ENCODE results near the gene SALL1. TPM values are rescaled to one million over a fixed set of nuclear protein-coding genes. Genes with fewer than 3 reads are reported as not detected.

SALL1 gene
- polyA plus RNA-seq, 1 donor from 2014 or later = 0.22 TPM

DNA sequence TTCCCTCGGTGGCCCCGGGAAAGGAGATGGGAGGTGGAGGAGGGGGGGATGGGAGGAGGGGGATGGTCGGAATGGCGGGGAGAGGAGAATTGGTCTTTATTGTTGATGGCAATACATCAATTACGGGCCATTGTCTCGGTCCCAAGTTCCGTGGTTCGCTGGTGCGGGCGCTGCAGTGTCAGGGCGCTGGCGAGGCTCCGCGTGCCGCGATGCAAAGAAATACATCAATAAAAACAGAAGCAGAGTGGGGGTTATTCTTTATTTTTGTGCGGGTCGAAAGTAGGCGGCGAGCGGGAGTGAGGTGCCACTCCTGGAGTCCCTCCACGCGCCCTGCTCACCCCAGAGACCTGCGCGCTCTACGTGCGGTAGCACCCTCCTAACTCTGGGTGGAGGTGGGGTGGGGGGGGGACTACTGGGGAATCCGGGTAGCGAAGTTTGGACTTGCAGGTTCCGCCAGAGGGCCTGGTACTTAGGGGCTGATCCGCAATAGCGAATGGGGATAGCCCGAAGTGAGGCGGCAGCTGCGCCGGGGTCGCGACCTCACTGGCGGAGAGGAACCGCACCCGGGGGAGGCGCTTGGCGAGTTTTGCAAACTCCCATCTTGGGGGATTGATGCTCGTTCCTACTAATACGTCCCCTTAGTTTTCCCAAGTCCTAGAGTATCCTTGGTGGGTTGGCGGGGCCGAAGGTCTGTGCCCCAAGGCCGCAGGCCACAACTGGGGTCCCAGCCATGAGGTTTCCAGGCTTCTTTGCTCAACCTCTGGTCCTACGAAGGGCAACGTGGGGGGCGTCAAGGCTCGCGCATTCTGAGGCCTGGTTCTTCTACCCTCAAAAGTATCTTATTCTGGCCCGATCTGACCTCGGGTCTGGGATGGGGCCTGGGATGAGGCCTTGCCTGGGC is 3.5 kb upstream of the SALL1 start:
- Histone ChIP-seq H3K9me2 (ENCODE audit: insufficient read depth, low read length) (no peaks in the 10 kb centered on the region), H3K79me2 (replicated peaks; ENCODE audit: insufficient read depth, low read length) (peaks cover 15% of the 10 kb centered on the region), H3K4me3 (ENCODE audit: low read length) (no peak overlapping the region), H3K4me2 (ENCODE audit: low read length) (no peak overlapping the region), H3K27ac (ENCODE audit: low read length) (no peak overlapping the region), H3F3A (ENCODE audit: insufficient read depth, low read length, poor library complexity, severe bottlenecking) (no peaks in the 10 kb centered on the region), H3K9ac (ENCODE audit: low read length) (no peak overlapping the region), H2AFZ (ENCODE audit: low read depth, low read length) (no peak overlapping the region), H3K9me3 (ENCODE audit: low read length) (no peaks in the 10 kb centered on the region), H3K27me3 (ENCODE audit: insufficient read depth, low read depth, low read length) (peaks cover 78% of the 10 kb centered on the region), H4K20me1 (ENCODE audit: insufficient read depth) (no peaks in the 10 kb centered on the region), H3K36me3 (ENCODE audit: insufficient read depth, low read length) (no peaks in the 10 kb centered on the region)
- TF ChIP-seq SMC3 (conservative IDR thresholded peaks at IDR 0.05; ENCODE audit: poor library complexity) = no peak
- no peak for TF ChIP-seq MXI1 (conservative IDR thresholded peaks at IDR 0.05; ENCODE audit: poor library complexity, severe bottlenecking)
- no peak for TF ChIP-seq TAF1 (IDR thresholded peaks at IDR 0.05; ENCODE audit: low read depth)
- TF ChIP-seq EZH2 (IDR thresholded peaks at IDR 0.05; ENCODE audit: borderline replicate concordance, insufficient read depth, low read length, poor library complexity, severe bottlenecking) = no peak
- TF ChIP-seq EP300 (conservative IDR thresholded peaks at IDR 0.05; ENCODE audit: poor library complexity, severe bottlenecking) = no peak
- no peak for TF ChIP-seq RAD21 (conservative IDR thresholded peaks at IDR 0.05)
- TF ChIP-seq, protein P1, sequence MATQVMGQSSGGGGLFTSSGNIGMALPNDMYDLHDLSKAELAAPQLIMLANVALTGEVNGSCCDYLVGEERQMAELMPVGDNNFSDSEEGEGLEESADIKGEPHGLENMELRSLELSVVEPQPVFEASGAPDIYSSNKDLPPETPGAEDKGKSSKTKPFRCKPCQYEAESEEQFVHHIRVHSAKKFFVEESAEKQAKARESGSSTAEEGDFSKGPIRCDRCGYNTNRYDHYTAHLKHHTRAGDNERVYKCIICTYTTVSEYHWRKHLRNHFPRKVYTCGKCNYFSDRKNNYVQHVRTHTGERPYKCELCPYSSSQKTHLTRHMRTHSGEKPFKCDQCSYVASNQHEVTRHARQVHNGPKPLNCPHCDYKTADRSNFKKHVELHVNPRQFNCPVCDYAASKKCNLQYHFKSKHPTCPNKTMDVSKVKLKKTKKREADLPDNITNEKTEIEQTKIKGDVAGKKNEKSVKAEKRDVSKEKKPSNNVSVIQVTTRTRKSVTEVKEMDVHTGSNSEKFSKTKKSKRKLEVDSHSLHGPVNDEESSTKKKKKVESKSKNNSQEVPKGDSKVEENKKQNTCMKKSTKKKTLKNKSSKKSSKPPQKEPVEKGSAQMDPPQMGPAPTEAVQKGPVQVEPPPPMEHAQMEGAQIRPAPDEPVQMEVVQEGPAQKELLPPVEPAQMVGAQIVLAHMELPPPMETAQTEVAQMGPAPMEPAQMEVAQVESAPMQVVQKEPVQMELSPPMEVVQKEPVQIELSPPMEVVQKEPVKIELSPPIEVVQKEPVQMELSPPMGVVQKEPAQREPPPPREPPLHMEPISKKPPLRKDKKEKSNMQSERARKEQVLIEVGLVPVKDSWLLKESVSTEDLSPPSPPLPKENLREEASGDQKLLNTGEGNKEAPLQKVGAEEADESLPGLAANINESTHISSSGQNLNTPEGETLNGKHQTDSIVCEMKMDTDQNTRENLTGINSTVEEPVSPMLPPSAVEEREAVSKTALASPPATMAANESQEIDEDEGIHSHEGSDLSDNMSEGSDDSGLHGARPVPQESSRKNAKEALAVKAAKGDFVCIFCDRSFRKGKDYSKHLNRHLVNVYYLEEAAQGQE (IDR thresholded peaks at IDR 0.05; ENCODE audit: borderline replicate concordance) = no peak
- TF ChIP-seq POLR2AphosphoS5 (IDR thresholded peaks at IDR 0.05) = no peak
- TF ChIP-seq, protein P2, sequence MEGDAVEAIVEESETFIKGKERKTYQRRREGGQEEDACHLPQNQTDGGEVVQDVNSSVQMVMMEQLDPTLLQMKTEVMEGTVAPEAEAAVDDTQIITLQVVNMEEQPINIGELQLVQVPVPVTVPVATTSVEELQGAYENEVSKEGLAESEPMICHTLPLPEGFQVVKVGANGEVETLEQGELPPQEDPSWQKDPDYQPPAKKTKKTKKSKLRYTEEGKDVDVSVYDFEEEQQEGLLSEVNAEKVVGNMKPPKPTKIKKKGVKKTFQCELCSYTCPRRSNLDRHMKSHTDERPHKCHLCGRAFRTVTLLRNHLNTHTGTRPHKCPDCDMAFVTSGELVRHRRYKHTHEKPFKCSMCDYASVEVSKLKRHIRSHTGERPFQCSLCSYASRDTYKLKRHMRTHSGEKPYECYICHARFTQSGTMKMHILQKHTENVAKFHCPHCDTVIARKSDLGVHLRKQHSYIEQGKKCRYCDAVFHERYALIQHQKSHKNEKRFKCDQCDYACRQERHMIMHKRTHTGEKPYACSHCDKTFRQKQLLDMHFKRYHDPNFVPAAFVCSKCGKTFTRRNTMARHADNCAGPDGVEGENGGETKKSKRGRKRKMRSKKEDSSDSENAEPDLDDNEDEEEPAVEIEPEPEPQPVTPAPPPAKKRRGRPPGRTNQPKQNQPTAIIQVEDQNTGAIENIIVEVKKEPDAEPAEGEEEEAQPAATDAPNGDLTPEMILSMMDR (IDR thresholded peaks at IDR 0.05; ENCODE audit: poor library complexity, severe bottlenecking) = no peak

DNA sequence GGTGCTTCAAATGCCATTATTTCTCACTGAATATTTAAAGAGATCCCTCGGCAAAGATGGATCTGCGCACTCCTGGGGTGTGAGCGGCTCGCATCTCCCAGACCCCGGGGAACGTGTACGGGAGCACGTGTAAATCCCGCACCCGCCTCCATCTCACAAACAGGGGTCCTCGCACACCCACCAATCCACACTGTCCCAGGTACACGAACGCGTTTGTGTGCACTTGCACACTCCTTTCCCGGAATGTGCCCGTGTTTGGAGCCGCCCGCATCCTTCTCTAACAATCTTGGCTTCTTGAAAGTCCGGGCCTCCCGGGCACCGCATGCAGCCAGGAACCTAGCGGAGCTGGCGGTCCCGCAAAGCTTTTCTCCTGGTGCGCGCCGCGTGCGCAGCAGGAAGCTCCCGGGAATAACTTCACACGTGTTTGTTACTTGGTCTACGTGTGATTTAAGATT is 2.5 kb upstream of the SALL1 start:
- Histone ChIP-seq H3K9me2 (ENCODE audit: insufficient read depth, low read length) (no peaks in the 10 kb centered on the region), H3K79me2 (replicated peaks; ENCODE audit: insufficient read depth, low read length) (peaks cover 24% of the 10 kb centered on the region), H3K9me3 (ENCODE audit: low read length) (no peaks in the 10 kb centered on the region), H3K27me3 (ENCODE audit: insufficient read depth, low read depth, low read length) (peaks cover 87% of the 10 kb centered on the region), H3K4me2 (ENCODE audit: low read length) (no peak overlapping the region), H3K36me3 (ENCODE audit: insufficient read depth, low read length) (no peaks in the 10 kb centered on the region), H3K4me3 (ENCODE audit: low read length) (peak overlapping the region; percentile 78), H4K20me1 (ENCODE audit: insufficient read depth) (no peaks in the 10 kb centered on the region), H3K9ac (ENCODE audit: low read length) (no peak overlapping the region), H2AFZ (ENCODE audit: low read depth, low read length) (no peak overlapping the region), H3F3A (ENCODE audit: insufficient read depth, low read length, poor library complexity, severe bottlenecking) (no peaks in the 10 kb centered on the region), H3K27ac (ENCODE audit: low read length) (no peak overlapping the region)
- TF ChIP-seq MXI1 (conservative IDR thresholded peaks at IDR 0.05; ENCODE audit: poor library complexity, severe bottlenecking) = no peak
- no peak for TF ChIP-seq TAF1 (IDR thresholded peaks at IDR 0.05; ENCODE audit: low read depth)
- TF ChIP-seq POLR2AphosphoS5 (IDR thresholded peaks at IDR 0.05) = peak; percentile 41
- TF ChIP-seq SMC3 (conservative IDR thresholded peaks at IDR 0.05; ENCODE audit: poor library complexity) = no peak
- TF ChIP-seq EZH2 (IDR thresholded peaks at IDR 0.05; ENCODE audit: borderline replicate concordance, insufficient read depth, low read length, poor library complexity, severe bottlenecking) = peak; percentile 63

Measured in neural cell (in vitro differentiated cells).